ENCODE measurements around the gene MRPL36.

- TF ChIP-seq CTCF (IDR thresholded peaks at IDR 0.05) (no peak), FOXP4 (CRISPR knock-in tag; IDR thresholded peaks at IDR 0.05) (no peak), ZNF512 (CRISPR knock-in tag; IDR thresholded peaks at IDR 0.05; ENCODE audit: borderline replicate concordance) (no peak), ATF2 (CRISPR knock-in tag; IDR thresholded peaks at IDR 0.05; ENCODE audit: borderline replicate concordance, low read depth) (no peak), ZSCAN18 (CRISPR knock-in tag; IDR thresholded peaks at IDR 0.05) (no peak), ZNF317 (CRISPR knock-in tag; IDR thresholded peaks at IDR 0.05; ENCODE audit: borderline replicate concordance, low read depth) (no peak), ZNF425 (CRISPR knock-in tag; conservative IDR thresholded peaks at IDR 0.05) (no peak), USF2 (CRISPR knock-in tag; IDR thresholded peaks at IDR 0.05) (no peak), ETV6 (CRISPR knock-in tag; IDR thresholded peaks at IDR 0.05) (no peak), JAZF1 (CRISPR knock-in tag; IDR thresholded peaks at IDR 0.05) (no peak), SP1 (CRISPR knock-in tag; conservative IDR thresholded peaks at IDR 0.05) (no peak), ARID4B (CRISPR knock-in tag; IDR thresholded peaks at IDR 0.05; ENCODE audit: borderline replicate concordance) (no peak)
These were observed 4.7 kb downstream of the MRPL36 start for GRCh38 chr5:1794901-1795290.
